Uterus (tissue), 2 donors: Measurements from ENCODE around the gene GRIP1.

Experiments
- CTCF ChIP-seq, 4 experiments: fragments of 200-600 bp in 2 of 4; fragments of 450-650 bp in 2 of 4; sonication (generic) in 2 of 4; IDR thresholded peaks; one replicate each; pipeline ENCODE4 v1.5.1; 2016 to 2019; ENCODE audit warnings: antibody characterized with exemption in 4 of 4, mild to moderate bottlenecking in 2 of 4, moderate library complexity in 1 of 4
- POLR2A ChIP-seq, 2 donors: fragments of 450-650 bp; IDR thresholded peaks; one replicate each; pipeline ENCODE4 v1.6.1; 2016; ENCODE audit warnings: antibody characterized with exemption in 2 of 2, mild to moderate bottlenecking in 1 of 2, moderate library complexity in 1 of 2

- no peak for TF ChIP-seq POLR2A (IDR thresholded peaks at IDR 0.05)
- TF ChIP-seq CTCF (IDR thresholded peaks at IDR 0.05), result no peak
These were observed 347.1 kb downstream of the GRIP1 start for GRCh38 chr12:66331814-66332213.
